CD4-positive, alpha-beta T cell treated with Interleukin-21 for 1 hour (primary cell): ENCODE measurements around the gene CASP9.
"Not testable (repeated sequence)": the region's sequence is repeated elsewhere in the genome, so short reads cannot be mapped to it uniquely, and the experiment has no call there.

Experiments
- DNase-seq: peaks from one replicate; pipeline ENCODE4 v3.0.0-alpha.2; 2020

Gene CASP9

DNA sequence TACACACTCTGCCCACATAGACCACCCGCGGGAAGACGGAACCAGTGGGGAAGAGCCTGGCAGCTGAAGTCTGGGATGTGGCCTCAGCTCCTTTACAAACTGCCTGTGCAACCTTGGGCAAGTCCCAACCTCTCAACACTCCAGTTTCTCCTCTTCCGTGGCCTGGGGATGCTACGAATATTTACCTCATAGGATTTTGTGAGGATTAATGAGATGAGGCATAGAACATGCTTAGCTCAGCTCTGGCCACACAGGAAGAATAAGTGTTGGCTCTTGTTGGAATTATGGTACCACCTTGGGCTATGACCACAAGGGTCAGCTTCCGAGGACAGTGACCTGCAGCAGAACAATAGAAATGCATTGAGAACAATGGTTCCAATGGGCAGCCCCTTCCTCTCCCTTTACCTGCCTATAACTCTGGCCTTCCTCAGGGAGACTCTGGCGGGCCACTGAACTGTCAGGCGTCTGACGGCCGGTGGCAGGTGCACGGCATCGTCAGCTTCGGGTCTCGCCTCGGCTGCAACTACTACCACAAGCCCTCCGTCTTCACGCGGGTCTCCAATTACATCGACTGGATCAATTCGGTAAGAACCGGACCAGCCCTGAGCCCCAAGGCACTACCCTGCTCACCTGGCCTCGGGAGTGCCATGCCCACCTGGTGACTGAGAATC lies 56.9 kb downstream of the CASP9 start:
- not testable (repeated sequence) for DNase-seq

DNA sequence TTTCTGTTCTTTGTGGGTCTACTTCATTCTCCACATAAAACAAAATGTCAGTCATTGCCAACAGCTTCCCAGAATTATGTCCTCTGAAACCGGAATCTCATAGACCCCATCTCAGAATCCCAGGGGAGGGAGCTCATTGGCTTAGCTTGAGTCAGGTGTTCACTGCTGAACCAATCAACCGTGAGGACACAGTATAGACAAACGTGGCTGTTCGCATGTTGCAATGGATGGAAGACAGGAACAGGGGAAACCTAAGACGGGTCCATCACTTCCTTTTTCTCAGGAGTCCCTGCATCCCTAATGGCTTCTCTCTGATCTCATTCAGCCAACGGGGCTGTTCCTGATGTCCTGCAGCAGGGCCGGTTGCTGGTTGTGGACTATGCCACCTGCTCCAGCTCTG lies 58.3 kb downstream of the CASP9 start:
- no peak for DNase-seq

DNA sequence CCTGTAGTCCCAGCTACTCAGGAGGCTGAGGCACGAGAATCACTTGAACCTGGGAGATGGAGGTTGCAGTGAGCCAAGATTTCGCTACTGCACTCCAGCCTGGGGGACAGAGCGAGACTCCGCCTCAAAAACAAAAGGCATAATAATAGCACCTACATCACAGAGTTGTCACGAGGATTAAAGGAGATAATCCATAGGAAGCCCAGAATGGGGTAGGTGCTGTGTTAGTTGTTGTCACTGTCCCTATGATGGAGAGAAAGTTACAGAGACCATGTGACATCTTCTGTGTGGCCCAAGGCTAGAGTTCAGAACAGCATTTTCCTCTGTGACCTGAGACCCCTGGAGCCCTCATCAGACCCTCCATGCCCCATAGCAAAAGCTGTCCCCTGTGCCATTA lies 60.1 kb downstream of the CASP9 start:
- not testable (repeated sequence) for DNase-seq

DNA sequence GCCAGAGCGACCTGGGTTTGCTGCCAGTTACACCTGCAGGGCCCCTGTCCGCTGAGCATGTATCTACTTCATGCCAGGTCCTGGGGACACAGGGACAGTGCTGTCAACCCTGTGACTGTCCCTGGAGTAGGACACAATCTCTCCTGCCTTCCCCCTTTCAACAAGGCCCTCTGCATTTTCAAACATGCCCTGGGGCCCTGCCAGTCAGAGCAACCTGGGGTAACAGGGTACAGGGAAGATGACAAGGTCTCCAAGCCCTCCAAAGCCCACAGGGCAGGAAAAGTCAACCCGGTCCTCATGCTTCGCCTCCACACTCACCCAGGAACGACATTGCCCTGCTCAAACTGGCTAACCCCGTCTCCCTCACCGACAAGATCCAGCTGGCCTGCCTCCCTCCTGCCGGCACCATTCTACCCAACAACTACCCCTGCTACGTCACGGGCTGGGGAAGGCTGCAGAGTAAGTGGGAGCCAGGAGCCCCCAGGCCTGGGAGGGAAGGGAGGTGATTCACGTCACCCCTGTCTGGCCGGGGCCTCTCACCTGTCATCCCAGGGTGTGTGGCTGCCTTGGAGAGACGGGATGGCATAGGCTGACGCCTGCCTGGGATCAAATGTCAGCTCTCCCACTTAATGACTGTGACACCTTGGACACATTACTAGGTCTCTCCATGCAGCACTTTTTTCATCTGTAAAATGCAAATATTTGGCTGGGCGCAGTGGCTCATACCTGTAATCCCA lies 60.8 kb downstream of the CASP9 start:
- DNase-seq, result not testable (repeated sequence)

DNA sequence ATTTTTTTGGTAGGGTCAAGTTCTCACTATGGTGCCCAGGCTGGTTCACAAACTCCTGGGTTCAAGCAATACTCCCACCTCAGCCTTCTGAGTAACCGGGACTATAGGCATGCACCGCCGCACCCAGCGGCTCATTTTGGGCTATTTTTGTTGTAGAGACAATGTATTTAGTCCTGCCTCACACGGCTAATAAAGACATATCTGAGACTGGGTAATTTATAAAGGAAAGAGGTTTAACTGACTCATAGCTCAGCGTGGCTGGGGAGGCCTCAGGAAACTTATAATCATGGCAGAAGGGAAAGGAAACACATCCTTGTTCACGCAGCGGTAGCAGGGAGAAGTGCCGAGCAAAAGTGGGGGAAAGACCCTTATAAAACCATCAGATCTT lies 63.3 kb downstream of the CASP9 start:
- no peak for DNase-seq

DNA sequence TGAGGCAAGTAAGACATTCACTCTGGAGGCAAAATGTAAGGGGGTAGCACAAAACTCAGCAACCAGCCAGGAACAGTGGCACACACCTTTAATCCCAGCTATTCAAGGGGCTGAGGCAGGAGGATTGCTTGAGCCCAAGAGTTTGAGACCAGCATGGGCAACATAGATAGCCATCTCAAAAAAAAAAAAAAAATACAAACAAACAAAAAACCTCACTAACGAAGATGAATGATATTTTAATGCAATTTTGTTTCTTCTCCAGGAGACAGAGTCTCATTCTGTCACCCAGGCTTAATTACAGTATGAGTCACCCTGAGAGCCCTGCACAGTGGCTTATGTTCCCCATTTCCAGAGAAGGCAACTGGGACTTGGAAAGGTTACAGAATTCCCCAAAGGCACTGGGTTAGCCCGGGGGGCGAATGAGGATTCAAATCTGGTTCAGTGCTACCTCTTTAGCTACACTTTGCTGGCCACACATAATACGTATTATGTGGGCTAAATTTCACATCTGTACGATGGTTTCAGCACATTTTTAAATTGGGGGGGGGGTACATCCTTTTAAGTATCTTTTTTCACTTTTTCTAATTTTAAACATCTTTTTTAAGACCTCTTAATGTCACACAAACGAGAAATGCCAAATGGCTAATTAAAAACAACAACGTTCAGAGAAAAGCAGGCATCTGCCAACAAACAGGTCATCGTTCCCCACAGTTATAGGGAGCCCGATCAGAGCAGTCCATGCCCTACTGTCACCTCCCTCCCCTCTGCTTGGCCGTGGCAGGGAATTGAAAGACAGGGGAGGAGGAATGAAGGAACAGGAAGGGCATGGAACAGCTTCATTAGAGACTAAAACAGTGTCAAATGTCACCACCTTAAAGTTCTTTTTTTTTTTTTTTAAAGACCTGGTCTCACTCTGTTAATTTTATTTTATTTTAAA lies 64.0 kb downstream of the CASP9 start:
- DNase-seq, result no peak

DNA sequence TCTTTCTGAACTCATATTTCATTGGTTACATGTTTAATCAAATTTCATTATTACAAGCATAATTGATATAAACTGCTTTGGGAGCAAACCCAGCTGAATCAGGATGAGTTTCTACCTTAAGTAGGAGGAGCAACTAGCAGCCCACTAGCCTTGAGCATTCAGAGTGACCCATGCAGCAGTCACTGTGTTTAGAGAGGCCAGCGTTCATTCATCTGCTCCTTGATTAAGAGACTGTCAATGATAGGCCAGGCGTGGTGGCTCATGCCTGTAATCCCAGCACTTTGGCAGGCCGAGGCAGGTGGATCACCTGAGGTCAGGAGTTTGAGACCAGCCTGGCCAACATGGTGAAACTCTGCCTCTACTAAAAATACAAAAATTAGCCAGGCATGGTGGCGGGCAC lies 65.6 kb downstream of the CASP9 start:
- not testable (repeated sequence) for DNase-seq

DNA sequence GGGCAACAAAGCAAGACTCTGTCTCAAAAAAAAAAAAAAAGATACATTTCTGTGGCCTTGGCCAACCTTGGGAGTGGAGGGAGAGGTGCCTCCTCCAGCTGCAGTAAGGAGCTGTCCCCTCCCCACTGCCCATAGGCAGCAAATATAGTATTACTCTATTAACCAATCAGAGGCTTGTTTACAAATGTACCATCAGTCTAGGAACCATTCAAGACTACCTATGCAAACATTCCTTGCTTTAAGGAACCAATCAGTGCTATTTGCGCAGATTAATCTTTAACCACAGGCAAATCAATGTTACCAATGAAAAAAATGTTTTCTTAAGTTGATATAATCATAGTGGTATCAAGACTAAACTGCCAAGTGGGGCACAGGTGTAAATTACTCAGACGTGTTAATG lies 66.4 kb downstream of the CASP9 start:
- no peak for DNase-seq

DNA sequence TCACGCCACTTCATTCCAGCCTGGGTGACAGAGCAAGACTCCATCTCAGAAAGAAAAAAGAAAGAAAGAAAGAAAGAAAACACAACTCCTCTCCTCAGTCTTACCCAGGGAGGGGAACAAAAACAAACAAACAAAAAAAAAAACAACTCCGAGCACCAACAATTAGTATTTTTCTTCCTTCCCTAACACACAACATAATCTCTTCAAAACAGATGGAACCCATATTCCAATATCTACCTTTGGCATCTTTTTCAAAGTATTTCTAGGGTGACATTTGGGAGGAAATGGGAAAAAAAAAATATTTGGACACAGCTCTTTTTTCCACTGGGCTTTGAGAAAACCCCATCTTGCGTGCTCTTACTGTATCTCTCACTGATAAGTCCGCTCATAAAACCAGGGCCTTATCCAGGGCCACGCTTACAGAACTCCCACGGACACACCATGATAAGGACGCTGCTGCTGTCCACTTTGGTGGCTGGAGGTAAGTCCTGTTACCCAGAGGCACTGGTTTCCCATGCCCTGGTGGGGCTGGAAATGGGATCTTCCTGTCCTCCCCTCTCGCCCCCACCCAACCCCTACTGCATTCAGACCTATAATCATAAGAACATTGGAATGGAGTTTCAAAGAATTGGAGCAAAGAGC lies 67.6 kb downstream of the CASP9 start, which contains the start of gene CELA2A:
Gene CELA2A (plus strand): TSS at position 420 of the 642 bp plus-strand sequence. CDS start 22 bp downstream, at position 442.
- no peak for DNase-seq

DNA sequence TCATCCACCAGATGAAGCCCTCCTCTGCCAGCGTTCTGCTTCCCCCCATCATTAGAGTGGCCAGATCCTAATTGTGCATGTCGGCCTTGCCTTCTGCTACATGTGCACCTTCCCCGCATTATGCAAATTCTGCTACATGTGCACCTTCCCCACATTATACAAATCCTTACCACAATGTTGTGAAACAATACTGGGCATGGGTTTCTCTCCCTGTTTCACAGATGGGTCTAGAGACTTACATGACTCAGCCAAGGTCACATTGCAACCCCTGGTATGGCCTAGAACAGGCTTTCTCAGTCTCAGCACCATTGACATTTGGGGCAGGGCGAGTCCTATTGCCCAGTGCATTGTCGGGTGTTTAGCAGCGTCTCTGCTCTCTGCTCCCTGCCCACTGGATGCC lies 68.5 kb downstream of the CASP9 start:
- DNase-seq, result no peak

DNA sequence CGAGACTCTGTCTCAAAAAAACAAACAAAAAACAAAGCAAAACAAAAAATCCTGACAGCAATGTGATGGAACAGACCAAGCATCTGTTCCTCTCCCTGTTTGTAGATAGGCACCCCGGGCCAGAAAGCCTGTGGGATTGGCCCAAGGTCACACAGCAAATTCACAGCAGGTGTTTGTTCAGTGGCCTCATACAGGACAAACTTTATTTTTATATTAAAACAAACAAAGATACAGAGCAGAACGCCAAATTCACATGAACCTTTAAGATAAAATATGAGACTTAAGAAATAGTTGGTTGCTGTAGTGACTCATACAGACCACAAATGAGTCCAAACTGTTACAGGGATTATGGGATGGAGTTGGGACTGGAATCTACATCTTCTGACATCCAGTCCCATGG lies 69.8 kb downstream of the CASP9 start:
- DNase-seq, result no peak

DNA sequence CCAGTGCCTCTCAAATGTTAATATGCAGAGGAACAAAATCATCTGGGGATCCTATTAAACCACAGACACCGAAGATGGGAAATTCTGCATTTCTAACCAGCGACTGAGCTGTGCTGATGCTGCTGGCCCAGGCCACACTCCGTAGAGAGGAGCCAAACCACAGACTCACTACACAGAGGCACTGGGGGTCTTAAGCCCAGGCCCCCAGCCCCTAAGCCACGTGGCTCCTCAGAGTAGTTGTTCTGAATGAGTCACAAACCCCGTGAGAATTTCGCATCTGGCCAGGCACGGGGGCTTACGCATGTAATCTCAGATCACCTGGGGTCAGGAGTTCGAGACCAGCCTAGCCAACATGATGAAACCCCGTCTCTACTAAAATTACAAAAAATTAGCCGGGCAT lies 70.3 kb downstream of the CASP9 start:
- DNase-seq, result no peak

DNA sequence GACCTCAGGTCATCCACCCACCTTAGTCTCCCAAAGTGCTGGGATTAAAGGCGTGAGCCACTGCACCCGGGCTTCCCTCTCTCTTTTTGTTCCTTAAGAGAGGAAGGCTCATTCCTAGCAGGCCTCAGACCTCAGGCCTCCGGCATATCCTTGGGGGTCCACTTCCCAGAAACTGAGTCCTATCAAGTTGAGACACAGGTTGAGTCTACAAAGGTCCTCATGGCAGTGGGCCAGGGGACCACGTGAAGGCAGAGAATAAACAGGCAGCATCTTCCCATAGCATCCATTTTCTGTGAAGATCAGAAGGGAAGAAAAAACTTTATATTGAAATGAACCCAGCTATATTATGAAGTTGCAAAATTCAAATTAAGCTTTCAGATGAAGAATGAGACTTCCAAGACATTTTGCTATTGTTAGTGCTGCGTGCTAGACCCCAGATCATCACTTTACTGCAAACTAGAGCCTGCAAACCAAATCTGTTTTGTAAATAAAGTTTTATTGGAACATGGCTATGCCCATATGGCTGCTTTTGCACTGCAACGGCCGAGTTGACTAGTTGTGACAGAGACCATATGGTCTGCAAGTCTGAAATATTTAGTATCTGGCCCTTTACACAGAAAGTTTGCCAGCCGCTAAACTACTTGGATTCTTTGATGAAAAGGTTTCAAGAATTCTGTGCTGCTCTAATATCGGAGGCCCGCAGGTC lies 71.0 kb downstream of the CASP9 start:
- no peak for DNase-seq

DNA sequence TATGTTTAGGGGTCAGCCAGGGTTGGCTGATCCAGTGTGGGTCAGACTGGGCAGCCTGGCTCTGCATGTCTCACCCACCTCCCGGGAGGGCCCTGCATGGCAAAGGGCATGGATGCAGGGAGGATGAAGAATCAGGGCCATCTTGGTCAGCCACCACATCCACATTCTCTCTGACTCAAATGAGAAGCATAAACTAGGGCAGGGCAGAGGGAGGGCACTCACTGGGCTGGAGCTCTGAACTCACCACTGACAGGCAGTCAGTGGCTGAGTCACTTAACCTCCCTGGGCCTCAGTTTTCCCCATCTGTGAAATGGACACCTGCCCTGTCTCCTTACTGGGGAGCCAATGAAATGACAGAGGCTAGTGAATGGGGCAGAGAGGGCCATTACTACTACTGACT lies 71.8 kb downstream of the CASP9 start:
- no peak for DNase-seq

DNA sequence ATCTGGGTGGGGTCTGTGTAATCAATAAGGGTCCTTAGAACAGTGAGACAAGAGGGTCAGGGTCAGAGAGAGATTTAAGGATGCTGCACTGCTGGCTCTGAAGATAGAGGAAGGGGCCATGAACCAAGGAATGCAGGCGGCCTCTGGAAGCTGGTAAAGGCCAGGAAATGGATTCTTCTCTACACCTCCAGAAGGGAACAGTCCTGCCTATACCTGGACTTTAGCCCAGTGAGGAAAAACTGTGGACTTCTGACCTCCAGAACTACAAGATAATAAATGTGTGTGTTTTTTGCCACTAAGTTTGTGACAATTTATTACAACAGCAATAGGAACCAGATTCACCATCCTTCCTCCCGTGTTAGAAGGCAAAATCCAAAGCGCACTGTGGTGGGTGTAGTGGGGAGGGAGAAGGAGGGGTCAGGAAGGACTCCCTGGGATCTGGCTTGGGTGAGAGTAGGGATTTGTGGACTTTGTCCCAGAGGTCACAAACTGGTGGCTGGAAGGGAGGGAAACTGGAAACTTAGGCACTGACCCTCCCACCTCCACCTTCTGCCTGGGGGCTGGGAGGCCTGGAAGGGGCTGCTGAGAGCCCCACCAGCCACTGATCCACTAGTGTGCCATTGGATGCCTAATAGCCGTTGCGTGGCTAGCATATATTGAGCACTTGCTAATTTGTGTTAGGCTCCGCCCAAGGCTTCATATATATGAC lies 72.8 kb downstream of the CASP9 start:
- no peak for DNase-seq

DNA sequence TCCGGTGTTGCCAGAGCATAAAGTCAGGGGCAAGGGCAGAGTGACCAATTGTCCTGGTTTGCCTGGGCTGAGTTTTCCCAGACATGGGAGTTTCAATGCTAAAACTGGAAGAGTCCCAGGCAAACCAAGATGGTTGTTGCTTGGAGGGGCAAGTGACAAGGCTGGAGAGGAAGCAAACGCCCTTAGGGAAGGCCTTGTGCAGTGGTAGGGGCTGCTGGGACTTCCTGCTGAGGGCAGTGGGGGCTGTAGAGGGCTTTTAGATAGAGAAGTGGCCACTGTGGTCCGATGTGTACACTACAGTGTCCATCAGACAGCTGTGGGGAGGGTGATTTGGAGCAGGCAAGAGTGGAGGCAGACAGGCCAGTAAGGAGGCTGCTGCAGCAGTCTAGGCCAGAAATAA lies 74.4 kb downstream of the CASP9 start:
- DNase-seq, result no peak

DNA sequence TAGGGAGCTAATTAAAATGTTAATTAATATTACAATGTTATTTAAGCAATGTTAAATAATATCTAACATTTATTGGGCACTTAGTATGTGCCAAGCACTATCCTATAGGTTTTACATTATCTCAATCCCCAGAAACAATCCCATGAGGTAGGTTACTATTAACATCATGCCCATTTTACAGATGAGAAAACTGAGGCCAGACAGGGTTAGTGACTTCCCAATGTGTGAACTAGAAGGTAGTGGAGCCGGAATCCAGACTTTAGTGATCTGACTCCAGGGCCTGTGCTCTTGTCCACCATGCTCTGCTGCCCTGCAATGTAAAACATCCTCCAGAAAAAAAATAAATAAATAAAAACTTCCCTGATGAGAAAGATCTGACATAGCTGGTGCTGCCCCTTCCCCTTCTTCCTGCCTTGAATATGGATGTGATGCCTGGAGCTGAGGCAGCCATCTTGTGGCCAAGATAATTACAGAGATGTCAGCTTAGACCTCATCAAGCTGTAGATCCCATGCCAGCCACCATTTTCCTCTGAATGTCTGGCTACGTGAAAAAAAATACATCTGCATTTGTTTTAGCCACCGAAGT lies 75.0 kb downstream of the CASP9 start:
- no peak for DNase-seq

DNA sequence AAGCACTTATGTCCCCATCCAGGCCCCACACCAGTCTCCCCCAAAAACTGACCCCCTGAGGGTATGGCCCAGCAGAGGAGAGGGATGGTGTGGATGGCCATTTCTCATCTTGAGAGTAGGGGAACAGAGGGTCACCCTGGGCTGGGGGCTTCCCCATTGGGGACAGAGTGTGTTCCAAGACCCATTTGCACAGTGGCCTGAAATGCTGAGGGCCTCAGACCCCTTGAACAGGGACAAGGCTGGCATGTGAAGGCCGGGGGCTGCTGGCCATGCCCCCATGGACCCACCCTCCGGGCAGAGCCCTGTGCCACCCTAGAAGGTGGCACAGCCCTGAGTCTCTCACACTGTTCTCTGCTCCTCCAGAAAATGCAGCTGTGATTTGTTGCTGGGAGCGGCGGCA lies 77.8 kb downstream of the CASP9 start:
- DNase-seq, result no peak

DNA sequence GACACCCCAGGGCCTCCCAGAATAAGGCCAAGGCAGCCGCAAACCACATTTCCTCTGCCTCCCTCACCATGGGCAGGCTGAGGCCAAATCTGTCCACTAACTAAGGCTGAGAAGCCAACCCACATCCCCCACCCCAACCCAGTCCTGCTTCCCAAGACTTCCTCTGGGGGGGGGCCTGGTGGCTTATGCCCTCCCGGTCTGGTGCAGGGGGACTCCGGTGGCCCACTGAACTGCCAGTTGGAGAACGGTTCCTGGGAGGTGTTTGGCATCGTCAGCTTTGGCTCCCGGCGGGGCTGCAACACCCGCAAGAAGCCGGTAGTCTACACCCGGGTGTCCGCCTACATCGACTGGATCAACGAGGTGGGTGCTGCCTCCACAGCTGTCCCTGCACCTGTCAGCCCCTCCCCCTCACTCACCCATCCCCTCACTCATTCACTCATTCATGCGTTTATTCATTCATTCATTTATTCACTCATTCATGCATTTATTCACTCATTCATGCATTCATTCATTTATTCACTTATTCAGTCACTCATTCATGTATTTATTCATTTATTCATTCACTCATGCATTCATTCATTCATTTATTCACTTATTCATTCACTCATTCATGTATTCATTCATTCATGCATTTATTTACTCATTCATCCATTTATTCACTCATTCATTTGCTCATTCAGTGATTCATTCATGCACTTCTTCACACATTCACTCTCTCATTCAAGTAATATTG lies 78.5 kb downstream of the CASP9 start:
- no peak for DNase-seq
